Measurements from ENCODE around the gene UGT1A8.

UGT1A8 gene

GRCh38 chr2:233803292-233803911 is 186.0 kb downstream of the UGT1A8 start:
- DNase-seq (ENCODE audit: low read depth in 1 of 2, low spot score in 1 of 2): no peak
- TF ChIP-seq GABPA (IDR thresholded peaks at IDR 0.05; ENCODE audit: low read depth) (no peak), CTCF (IDR thresholded peaks at IDR 0.05; ENCODE audit: insufficient read depth, low read length) (no peak), POLR2AphosphoS5 (IDR thresholded peaks at IDR 0.05; ENCODE audit: low read depth) (no peak), REST (IDR thresholded peaks at IDR 0.05; ENCODE audit: insufficient replicate concordance, low read depth) (no peak), SPI1 (IDR thresholded peaks at IDR 0.05; ENCODE audit: borderline replicate concordance, low read depth) (no peak)
- Histone ChIP-seq H3K4me3 (replicated peaks; ENCODE audit: insufficient read depth, low read length) (no peak overlapping the region), H3K27ac (replicated peaks) (no peak overlapping the region), H3K27me3 (ENCODE audit: insufficient read depth, poor library complexity, severe bottlenecking) (no peaks in the 10 kb centered on the region)

- H3K4me3 ChIP-seq (replicated peaks; ENCODE audit: insufficient read depth, low read length): no peak overlapping the region
- H3K27ac ChIP-seq (replicated peaks): no peak overlapping the region
- no peaks in the 10 kb centered on the region for H3K27me3 ChIP-seq (ENCODE audit: insufficient read depth, poor library complexity, severe bottlenecking)
- no peak for TF ChIP-seq GABPA (IDR thresholded peaks at IDR 0.05; ENCODE audit: low read depth)
- no peak for TF ChIP-seq POLR2AphosphoS5 (IDR thresholded peaks at IDR 0.05; ENCODE audit: low read depth)
- DNase-seq (ENCODE audit: low read depth in 1 of 2, low spot score in 1 of 2): no peak
Measured at GRCh38 chr2:233803994-233804393, 186.6 kb downstream of the UGT1A8 start.

DNA sequence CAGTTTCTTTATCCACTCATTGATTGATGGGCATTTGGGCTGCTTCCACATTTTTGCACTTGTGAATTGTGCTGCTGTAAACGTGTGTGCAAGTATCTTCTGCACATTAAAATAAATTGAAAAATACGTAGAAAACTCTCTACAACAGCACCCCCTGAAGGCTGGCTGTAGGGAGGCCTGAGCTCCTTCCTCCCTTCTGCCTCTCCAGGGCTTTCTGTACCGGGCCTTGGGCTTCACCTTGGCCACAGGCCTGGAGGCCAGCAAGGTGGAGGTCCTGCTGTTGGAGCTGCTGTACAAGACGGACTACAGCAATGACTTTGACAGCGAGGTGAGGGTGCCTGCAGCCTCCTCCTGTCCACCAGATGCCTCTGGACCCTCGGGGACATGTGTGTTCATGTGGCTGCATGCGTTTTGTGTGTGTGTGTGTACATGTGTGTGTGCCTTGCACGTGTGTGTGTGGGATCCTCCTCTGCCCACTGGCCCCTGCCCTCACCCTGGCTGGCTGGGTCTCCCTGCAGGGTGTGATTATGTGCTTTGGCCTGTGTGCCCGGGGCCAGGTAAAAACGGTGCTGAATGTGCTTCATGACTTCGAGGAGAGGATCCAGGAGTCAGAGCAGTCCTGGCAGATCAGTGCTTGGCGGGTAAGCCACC is 189.9 kb downstream of the UGT1A8 start:
- H3K27ac ChIP-seq (replicated peaks): no peak overlapping the region
- TF ChIP-seq REST (IDR thresholded peaks at IDR 0.05; ENCODE audit: insufficient replicate concordance, low read depth): no peak
- TF ChIP-seq SPI1 (IDR thresholded peaks at IDR 0.05; ENCODE audit: borderline replicate concordance, low read depth): no peak
- no peak overlapping the region for H3K4me3 ChIP-seq (replicated peaks; ENCODE audit: insufficient read depth, low read length)
- no peaks in the 10 kb centered on the region for H3K27me3 ChIP-seq (ENCODE audit: insufficient read depth, poor library complexity, severe bottlenecking)
- DNase-seq (ENCODE audit: low read depth in 1 of 2, low spot score in 1 of 2): no peak

DNA sequence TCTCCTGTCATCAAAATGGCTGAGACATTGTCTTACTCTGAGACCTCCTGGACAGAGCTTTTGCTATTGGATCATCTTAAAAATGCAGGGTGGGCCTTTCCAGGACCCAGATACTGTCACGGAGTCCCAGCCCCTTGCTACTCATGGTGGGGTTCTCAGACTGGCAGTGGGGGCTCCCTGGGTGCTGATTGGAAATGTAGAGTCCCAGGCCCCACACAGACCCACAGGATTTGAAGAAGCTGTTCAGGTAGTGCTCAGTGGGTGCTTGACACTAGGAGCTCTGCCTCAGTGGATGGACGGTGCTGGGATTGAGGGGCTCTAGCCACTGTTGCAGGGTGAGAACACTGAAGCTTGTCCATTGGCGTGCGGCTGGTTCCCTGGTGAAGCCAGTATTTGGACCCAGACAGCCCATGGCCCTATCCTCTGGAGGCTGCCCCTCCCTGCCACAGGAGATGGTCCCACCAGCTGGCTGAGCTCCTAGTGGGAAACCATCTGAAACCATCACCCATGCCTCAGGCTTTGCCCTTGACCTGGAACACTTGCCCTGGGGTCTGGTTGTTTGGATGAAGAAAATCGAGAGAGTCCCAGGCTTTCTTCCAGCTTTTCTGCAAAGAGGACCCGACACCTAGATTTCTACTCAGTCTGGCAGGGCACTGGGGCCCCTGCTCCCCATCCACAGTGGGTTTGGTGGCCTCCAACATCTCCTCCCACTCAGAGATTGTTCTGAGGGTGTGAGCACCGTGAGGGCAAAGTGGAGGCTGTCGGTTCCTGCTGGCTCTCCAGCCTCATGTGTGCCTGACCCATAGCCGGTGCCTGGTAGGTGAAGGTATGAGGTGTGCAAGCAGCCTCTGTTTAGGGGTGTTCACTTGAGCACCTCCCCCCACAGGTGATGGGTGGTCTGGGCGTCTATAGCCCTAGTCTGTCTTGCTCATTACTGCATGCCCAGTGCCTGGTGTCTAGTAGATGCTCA is 190.8 kb downstream of the UGT1A8 start:
- TF ChIP-seq POLR2AphosphoS5 (IDR thresholded peaks at IDR 0.05; ENCODE audit: low read depth): no peak
- no peak for TF ChIP-seq CTCF (IDR thresholded peaks at IDR 0.05; ENCODE audit: insufficient read depth, low read length)
- no peak for TF ChIP-seq GABPA (IDR thresholded peaks at IDR 0.05; ENCODE audit: low read depth)
- no peak for TF ChIP-seq REST (IDR thresholded peaks at IDR 0.05; ENCODE audit: insufficient replicate concordance, low read depth)
- TF ChIP-seq SPI1 (IDR thresholded peaks at IDR 0.05; ENCODE audit: borderline replicate concordance, low read depth): no peak
- no peak overlapping the region for H3K27ac ChIP-seq (replicated peaks)
- H3K27me3 ChIP-seq (ENCODE audit: insufficient read depth, poor library complexity, severe bottlenecking): no peaks in the 10 kb centered on the region
- DNase-seq (ENCODE audit: low read depth in 1 of 2, low spot score in 1 of 2): no peak
- no peak overlapping the region for H3K4me3 ChIP-seq (replicated peaks; ENCODE audit: insufficient read depth, low read length)

All from HL-60 (cell line).